GM20431 (cell line): ENCODE measurements around the gene SRGAP2B.
"Not testable (repeated sequence)": the region's sequence is repeated elsewhere in the genome, so short reads cannot be mapped to it uniquely, and the experiment has no call there.

Experiments used
- in situ Hi-C: fragments of 300-500 bp; cut with MseI, MboI; formaldehyde crosslinking; loops from one replicate; pipeline ENCODE4 v1.15.0; 2020; ENCODE audit warnings: low sequenced_read_pairs; ENCODE audit not compliant: unreplicated experiment

Gene SRGAP2B

DNA sequence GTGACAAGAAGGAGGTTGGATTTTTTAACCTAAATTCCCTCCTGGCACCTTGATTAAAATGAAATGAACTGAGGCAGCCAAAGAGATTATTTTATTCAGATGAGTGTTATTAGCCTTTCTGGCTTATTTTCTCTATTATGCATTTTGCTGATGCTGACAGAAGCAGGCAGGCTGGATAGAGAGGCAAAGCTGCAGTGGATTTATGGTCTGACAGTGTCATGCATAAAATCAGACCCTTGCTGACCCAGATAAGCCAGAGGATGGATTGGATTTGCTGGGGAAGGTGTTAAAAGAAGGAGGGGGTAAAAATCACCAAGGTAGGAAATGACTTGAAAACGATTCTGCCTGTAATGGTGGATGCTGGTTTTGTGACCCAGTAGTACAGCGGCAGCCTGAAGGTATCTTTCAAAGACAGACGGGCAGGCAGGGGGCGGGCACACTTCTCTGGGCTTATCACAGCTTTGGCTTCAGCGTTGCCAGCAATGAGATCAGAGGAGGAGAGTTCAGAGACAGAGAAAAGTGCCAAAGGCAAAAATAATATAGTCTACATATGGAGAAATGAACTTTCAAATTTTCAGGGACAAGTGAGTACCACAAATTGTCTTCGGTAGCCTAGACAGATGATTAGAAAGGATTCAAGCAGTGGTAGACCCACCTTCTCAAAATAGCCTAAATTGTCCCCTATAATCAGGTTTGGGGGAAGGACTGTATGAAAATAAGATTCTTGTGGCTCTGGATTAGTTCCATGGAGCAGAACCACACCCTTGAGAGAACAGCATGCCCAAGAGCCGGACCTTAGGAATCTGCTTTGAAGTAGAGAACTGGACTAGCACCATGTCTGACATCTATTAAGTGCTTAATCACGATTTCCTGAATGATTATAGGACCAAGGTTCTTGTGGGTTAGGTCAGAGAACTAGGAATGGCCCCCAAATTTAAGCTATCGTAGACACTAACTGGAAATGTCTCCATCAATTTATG lies 133.2 kb downstream of the SRGAP2B start:
- in situ Hi-C loops, result not testable (repeated sequence)

GRCh38 chr1:144960929-144961488 lies 134.1 kb downstream of the SRGAP2B start:
- in situ Hi-C loops, result not testable (repeated sequence)

DNA sequence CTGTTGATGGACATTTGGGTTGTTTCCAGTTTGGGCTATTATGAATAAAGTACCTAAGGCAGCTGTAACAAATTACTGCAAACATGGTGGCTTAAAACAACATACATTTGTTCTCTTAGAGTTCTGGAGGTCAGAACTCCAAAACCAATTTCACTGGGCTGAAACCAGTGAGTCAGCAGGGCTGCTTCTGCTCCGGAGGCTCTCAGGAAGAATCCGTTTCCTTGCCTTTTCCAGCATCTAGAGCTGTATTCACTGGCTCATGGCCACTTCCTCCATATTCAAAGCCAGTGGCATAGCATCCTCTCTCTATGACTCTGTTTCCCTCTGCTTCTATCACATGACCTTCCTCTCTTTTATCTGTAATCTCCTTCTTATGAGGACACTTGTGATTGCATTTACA lies 146.7 kb downstream of the SRGAP2B start:
- in situ Hi-C loops, result not testable (repeated sequence)

DNA sequence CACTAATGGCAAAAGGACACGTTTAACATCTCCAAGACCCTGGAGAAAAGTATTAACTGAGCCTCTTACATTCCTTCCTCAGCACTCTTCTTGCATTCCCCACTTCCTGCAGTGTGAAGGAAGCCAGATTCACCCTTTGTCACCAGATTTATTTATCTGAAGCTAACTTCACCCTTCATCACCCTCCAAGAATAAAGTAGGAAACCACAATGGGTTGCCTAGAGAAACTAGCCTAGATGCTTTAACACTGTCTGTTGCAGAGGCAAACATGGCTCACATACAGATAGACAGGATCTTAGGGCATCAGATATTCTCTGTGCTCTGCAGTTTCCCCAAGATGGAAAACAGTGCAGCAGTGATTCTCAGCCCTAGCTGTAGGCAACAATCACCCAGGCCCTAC lies 147.6 kb downstream of the SRGAP2B start:
- in situ Hi-C loops, result not testable (repeated sequence)

DNA sequence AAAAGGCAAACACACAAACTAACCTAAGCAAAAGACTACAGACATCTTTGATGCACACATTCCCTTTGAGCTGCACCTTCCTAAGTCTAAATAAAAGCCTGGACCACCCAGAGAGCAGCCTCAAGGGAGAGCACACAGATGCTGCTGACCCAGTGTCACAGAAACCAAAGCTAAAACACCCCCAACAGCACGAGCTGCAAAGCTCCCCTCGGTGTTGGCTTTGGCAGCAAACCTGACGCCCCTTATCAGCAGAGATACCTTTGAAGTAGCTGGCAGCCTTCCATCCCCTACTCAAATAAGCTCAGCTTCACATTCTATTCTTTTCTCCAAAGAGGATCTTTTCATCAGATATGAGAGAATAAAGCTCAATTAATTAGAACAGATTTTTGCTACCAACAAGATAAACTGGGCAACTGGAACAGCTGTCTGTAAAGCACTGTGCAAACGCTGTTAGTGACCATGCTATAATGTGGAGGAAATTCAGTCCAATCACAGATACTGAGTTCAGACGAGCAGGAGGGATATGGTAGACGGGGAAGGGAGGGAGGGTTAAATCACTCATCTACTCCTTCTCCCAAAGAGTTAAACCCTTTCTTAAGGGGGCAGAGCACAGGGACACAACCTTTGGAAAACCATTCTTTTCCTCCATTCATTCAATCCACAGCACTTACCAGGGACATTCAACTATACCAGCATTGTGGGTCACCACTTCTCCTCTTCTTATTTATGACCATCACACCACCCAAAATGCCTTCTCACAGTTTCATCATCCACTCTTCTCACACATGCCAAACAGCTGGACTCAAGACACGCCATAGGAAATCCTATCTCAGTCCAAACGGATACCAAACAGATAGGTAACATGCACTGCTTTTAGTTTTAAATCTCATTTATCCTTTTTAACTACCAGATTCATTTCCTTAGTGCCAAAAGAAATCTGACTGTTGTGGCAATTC lies 148.3 kb downstream of the SRGAP2B start:
- in situ Hi-C loops, result not testable (repeated sequence)

DNA sequence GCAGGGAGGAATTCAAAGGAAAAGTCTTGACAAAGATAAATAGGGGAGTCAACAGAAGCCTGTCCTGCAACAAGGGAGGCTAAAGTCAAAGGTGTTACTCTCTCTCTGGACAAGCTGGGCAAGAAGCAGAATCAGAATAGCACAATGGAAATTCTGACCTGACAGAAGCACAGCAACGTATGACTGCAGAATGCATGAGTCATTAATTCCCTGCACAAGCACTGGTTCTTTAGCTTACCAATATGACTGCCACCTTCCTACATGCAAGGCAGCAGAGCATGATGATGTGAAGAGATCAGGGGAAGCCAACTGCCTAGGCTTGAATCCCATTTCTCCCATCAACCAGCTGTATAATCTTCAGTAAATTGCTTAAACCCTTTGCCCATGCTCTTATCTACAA lies 153.4 kb downstream of the SRGAP2B start:
- in situ Hi-C loops, result not testable (repeated sequence)

DNA sequence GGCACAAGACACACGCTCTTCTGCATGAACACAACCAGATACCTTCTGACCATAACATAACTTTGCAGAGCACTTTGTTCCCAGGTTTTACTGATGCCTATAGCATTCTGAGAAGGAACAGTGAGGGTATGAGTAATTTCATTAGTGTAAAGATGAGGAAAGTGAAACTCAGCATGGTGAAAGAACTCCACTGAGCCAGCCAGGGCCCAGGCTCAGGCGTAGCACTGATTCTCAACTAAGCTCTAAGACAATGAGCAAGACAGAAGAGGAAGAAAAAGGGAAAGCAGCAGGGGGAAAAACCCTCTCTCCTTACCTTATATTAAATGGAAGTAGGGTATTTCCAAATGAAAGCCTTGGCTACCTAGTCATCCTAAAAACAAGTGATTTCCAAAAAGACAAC lies 155.1 kb downstream of the SRGAP2B start:
- in situ Hi-C loops, result not testable (repeated sequence)

GRCh38 chr1:144938627-144939026 lies 156.5 kb downstream of the SRGAP2B start:
- in situ Hi-C loops, result not testable (repeated sequence)

- in situ Hi-C loops, result not testable (repeated sequence)
Observed at GRCh38 chr1:144936186-144936732, 158.9 kb downstream of the SRGAP2B start.

GRCh38 chr1:144935310-144935709 lies 159.8 kb downstream of the SRGAP2B start:
- in situ Hi-C loops, result not testable (repeated sequence)

GRCh38 chr1:144933014-144933413 lies 162.1 kb downstream of the SRGAP2B start:
- in situ Hi-C loops, result not testable (repeated sequence)

DNA sequence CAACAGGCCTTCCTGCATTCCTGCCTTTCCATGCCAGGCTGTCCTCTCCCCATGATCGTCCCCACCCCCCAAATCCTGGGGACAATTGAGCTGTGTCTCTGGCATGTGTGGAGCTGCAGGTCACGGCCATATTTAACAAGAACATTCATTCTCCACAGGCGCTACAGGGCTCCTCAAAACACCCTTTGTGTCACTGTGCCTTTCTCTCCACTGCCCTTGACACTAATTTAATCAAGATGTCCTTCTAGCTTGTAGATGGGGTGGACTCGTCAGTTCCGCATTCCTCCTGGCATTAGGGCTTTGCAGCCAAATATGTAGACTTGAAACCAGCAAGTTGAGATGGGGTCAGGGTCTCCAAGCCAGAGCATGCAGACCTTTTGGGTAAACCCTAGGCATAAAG lies 163.0 kb downstream of the SRGAP2B start:
- in situ Hi-C loops, result not testable (repeated sequence)

GRCh38 chr1:144931553-144931952 lies 163.6 kb downstream of the SRGAP2B start:
- in situ Hi-C loops, result not testable (repeated sequence)

- in situ Hi-C loops, result not testable (repeated sequence)
Observed at GRCh38 chr1:144930085-144930777, 164.9 kb downstream of the SRGAP2B start.

- in situ Hi-C loops, result not testable (repeated sequence)
Observed at GRCh38 chr1:144927292-144927691, 167.8 kb downstream of the SRGAP2B start.

GRCh38 chr1:144923640-144924039 lies 171.5 kb downstream of the SRGAP2B start:
- in situ Hi-C loops, result not testable (repeated sequence)

DNA sequence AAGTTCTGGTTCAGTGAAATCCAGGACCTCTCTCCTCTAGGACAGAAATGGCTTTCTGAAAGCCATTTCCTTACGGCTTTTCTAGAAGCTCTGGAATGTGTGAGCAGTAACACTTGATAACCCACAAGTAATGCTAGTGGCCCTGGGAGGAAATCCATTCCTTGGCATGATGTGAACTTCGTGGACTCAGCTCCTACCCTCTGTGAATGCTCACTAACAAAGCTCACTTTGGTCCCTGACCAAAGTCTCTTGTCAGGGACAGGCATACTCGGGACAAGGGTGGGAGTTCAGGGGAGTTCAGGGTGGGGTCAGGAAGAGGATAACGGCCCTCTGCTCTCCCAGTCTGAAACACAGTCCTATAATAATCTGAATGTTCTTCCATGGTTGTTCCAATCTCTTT lies 172.3 kb downstream of the SRGAP2B start:
- in situ Hi-C loops, result not testable (repeated sequence)

DNA sequence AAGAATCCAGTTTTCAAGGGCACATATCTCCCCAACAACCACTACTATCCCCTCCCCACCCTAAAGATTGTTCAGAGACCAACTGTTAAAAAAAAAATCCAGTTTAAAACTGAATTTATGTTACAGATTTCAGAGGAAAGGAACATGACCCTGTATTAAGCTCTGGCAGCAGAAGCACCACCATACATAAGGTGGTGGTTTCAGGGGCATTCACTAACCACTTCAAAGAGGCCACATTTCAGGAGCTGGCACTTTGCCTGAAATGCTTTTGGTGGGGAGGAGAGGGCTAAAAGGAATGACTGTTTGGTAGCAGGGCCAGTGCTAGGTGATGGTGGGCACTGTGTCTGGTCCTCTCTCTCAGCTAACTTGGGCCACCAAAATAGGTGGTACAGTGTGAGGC lies 176.0 kb downstream of the SRGAP2B start:
- in situ Hi-C loops, result not testable (repeated sequence)

DNA sequence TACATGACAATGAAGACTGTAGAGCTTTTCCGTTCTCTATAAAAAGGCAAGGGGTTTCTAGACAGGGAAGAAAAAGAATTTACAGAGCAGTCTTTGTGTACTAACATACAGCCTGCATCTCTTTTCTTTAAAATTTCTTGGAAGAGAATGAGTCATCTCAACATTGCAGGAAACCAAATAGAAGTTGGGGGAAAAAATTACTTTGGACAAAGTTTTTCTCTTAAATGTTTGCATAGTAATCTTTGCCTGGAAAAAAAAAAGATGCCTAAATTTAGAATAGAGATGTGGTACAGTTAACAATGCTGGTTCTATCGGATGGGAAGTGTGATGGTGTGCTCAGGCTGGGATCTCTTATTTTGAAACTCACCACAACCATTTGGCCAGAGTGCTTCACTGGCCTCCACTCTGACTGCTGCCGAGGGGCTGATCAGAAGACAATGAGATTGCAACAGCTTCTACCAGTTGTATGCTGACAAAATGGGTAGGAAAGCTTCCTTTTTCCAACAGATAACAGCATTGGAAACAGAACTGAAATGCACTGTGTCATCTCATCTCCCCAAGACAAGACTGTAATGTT lies 177.0 kb downstream of the SRGAP2B start:
- in situ Hi-C loops, result not testable (repeated sequence)
